Activated naive CD4-positive, alpha-beta T cell treated with anti-CD3 and anti-CD28 coated beads for 36 hours (primary cell): ENCODE measurements around the gene KIAA1217. TPM values are rescaled to one million over a fixed set of nuclear protein-coding genes. Genes with fewer than 3 reads are reported as not detected.
A peak's percentile ranks its signal among the peaks of the same experiment; 100 is the strongest.

ENCODE experiments used
- CTCF ChIA-PET: fragments of 350-600 bp; sonication (Branson Sonifier 250); formaldehyde crosslinking; loops from one replicate; lab custom pipeline; 2021; ENCODE audit warnings: antibody characterized with exemption; lab: Charles Lee
- DNase-seq: peaks from one replicate; pipeline ENCODE4 v3.0.0-alpha.2; 2020
- H3K27ac Mint-ChIP-seq: one replicate; pipeline ENCODE4 v1.8.0; 2021; ENCODE audit warnings: mild to moderate bottlenecking, mixed read lengths
- H3K27me3 Mint-ChIP-seq: one replicate; pipeline ENCODE4 v1.8.0; 2021; ENCODE audit warnings: low read depth, mixed read lengths
- H3K36me3 Mint-ChIP-seq: one replicate; pipeline ENCODE4 v1.8.0; 2021; ENCODE audit warnings: low read depth, mixed read lengths
- H3K4me1 Mint-ChIP-seq: one replicate; pipeline ENCODE4 v1.8.0; 2021; ENCODE audit warnings: low read depth, mixed read lengths
- H3K4me3 Mint-ChIP-seq: one replicate; pipeline ENCODE4 v1.8.0; 2021; ENCODE audit warnings: mild to moderate bottlenecking, moderate library complexity, mixed read lengths
- H3K9me3 Mint-ChIP-seq: one replicate; pipeline ENCODE4 v1.8.0; 2021; ENCODE audit warnings: mixed read lengths
- intact Hi-C: fragments of 100-400 bp; cut with micrococcal nuclease; formaldehyde crosslinking; loops from one replicate; pipeline ENCODE4 v1.15.1; 2023
- total RNA-seq, 2 experiments: library from RNA; stranded (reverse); gene quantifications; one replicate each; pipeline ENCODE4 v1.2.3, GENCODE V29; 2021

The KIAA1217 gene
- total RNA-seq, 2 experiments from 2014 or later, result 0.57 to 0.86 TPM

DNA sequence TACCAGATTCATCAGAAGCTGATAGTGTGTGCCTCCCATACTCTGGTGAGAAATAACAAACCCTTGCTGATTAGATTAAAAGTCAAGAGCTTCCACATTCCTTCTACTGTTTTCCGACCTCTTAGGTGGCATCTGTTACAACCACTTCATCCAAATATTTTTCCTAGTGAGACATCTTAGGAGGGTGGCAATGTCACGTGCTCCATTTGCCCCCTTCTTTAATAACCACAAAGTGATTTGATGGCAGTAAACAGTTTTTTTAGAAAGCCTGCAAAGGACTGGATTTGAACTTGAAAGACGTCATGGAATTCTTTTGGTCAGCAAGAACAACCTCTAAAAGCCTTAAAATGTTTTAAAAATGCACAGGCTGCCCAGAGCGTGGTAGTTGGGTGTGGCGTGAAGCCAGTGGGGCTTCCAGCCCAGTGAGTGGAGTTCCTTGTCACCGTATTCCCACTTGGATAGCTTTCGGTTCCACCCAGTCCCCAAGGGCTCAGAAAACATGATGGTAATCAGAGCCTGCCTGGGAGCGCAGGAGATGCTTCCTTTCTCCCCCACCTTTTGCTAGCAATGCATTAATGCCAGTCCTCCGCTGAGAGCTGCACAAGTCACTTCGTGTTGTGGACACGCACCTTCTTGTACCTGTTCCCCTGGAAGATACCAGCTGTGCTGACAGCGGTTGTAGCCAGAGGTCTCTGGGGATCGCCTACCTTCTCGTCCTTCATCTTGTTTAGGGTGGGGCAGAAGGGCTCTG, 256.4 kb downstream of the KIAA1217 start:
- Mint-ChIP-seq H3K4me3 (no peak overlapping the region), H3K4me1 (peaks cover 31% of the 10 kb centered on the region), H3K27me3 (peaks cover 6% of the 10 kb centered on the region), H3K27ac (no peak overlapping the region), H3K9me3 (no peaks in the 10 kb centered on the region), H3K36me3 (no peaks in the 10 kb centered on the region)
- CTCF ChIA-PET, result interaction anchor here (0.6 kb wide), 1 partner anchor 1307 kb away, joined by 3 read pairs; no protein-coding TSS in a partner anchor
- intact Hi-C loops, result loop anchor here (10.0 kb wide), 3 partner anchors 1020 to 1130 kb away; no protein-coding TSS in a partner anchor
- DNase-seq, result no peak

DNA sequence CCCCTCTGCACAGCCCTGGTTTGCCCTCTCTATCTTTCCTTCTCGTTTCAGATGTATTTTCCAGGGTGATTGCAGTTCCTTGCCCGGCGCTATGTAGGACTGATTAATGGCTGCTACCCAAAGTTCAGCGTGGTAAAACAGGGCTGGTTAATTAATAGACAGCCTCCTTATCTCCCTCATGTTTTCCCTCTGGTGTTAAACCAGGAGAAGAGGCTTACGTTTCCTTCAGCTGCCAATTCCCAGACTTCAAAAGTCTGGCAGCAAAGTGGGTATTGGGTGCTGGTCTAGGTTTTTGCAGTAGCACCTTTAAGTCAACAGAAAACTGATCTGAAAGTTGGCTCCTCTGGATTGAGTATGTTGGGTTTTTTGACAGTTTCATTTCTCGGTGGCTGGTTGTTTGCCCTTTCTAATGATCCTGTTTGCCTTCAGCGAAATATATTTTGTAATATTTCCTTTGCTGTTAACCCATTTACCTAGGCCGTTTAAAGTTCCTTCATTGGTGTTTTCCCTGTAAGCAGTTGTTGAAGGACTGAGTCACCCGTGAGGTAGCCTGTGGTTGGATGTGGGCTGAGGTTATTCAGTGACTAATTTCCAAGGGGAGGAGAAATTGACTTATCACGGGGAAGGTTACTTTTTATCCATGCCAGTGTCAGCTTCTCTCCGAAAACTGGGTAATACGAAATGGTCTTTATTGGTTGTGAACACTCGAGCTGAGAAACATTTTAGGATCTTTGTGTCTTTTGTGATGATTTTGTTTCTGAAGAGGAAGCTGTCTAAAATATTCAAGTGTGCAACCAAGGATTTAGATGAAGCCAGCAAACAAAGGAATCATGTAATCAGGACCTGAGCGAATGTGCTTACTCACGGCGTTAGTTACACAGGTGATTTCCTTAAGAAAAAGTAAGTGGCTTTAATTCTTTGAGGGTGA, 257.2 kb downstream of the KIAA1217 start:
- CTCF ChIA-PET, result no interaction called here
- peaks cover 31% of the 10 kb centered on the region for H3K4me1 Mint-ChIP-seq
- peak overlapping the region; percentile 28 for H3K27ac Mint-ChIP-seq
- H3K27me3 Mint-ChIP-seq, result peaks cover 8% of the 10 kb centered on the region
- peak; percentile 76 for DNase-seq
- intact Hi-C loops, result loop anchor here (1.0 to 10.0 kb wide), 6 partner anchors 83 to 1131 kb away; no protein-coding TSS in a partner anchor
- no peak overlapping the region for H3K4me3 Mint-ChIP-seq
- no peaks in the 10 kb centered on the region for H3K36me3 Mint-ChIP-seq
- H3K9me3 Mint-ChIP-seq, result no peaks in the 10 kb centered on the region

DNA sequence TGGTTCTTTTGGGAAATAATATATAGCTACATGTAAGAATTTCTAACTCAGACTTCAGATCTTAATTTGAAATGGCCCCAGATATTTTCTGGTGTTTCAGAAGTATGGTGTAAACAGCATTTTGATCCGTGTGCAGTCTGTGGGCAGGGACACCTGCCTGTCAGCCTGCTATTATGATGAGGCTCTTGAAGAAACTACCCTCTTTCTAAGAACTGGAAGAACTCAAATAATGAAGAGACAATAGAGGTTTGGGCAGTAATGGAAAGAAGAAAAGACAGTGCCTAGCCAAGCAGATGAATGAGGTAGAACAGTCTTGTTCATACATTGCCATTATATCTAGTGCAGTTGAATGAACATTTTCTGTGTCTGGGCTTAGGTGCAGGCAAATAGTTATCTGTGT, 258.2 kb downstream of the KIAA1217 start:
- Mint-ChIP-seq H3K4me1 (peaks cover 31% of the 10 kb centered on the region), H3K4me3 (no peak overlapping the region)
- intact Hi-C loops, result loop anchor here (10.0 kb wide), 3 partner anchors 1022 to 1132 kb away; no protein-coding TSS in a partner anchor

DNA sequence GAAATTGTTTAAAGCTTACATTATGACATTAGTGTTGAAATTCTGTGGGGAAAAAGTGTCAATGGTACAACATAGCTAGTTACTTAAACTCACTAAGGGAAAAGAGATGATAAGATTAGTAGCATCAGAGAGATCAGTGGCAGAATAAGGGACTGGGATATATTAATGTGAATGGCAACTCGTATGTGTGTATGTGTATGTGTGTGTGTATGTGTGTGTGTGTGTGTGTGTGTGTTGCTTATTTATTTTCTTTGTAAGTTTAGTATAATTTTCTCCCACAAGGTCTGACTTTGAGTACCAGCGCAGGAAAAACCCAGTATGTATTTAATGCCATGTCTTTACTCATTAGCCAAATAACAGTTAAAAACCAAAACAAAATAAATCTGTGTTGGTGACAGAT, 258.7 kb downstream of the KIAA1217 start:
- intact Hi-C loops, result loop anchor here (10.0 kb wide), 3 partner anchors 1023 to 1133 kb away; no protein-coding TSS in a partner anchor
- no peaks in the 10 kb centered on the region for H3K9me3 Mint-ChIP-seq
- H3K4me1 Mint-ChIP-seq, result peaks cover 30% of the 10 kb centered on the region
- no peak for DNase-seq
- H3K27ac Mint-ChIP-seq, result no peak overlapping the region
- H3K4me3 Mint-ChIP-seq, result no peak overlapping the region
- CTCF ChIA-PET, result interaction anchor here (0.6 kb wide), 1 partner anchor 52 kb away, joined by 3 read pairs; no protein-coding TSS in a partner anchor
- no peaks in the 10 kb centered on the region for H3K36me3 Mint-ChIP-seq
- peaks cover 7% of the 10 kb centered on the region for H3K27me3 Mint-ChIP-seq

More for the DNA sequence above, 258.2 kb downstream of the KIAA1217 start:
- Mint-ChIP-seq H3K9me3 (no peaks in the 10 kb centered on the region), H3K27ac (no peak overlapping the region), H3K27me3 (peaks cover 7% of the 10 kb centered on the region), H3K36me3 (no peaks in the 10 kb centered on the region)
- no peak for DNase-seq
- CTCF ChIA-PET, result no interaction called here

DNA sequence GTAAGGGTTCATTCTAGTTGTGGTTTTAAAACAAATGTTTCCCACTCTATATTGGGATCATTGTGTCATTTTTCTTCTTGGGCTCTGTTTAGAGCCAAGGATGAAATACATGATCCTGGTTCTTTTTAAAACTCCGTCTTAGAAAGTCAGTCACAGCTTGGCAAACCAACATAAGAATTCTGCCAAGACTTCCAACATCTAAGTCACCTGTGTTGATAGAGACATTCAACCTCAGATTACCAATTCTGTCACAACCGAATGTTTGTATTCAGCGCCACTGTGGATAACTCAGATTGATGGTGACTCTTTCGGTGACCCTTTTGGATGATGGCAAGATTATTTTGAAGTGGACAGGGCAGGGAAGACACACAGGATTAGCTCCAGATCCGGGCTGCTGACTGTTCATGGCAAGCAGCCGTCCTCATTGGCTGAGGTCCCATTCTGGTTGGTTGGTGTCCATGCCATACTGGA, 259.4 kb downstream of the KIAA1217 start:
- peaks cover 13% of the 10 kb centered on the region for H3K27me3 Mint-ChIP-seq
- no peak overlapping the region for H3K4me3 Mint-ChIP-seq
- no peak overlapping the region for H3K27ac Mint-ChIP-seq
- CTCF ChIA-PET, result interaction anchor here (0.6 kb wide), 1 partner anchor 52 kb away, joined by 3 read pairs; no protein-coding TSS in a partner anchor
- H3K9me3 Mint-ChIP-seq, result no peaks in the 10 kb centered on the region
- H3K36me3 Mint-ChIP-seq, result no peaks in the 10 kb centered on the region
- intact Hi-C loops, result loop anchor here (10.0 kb wide), 3 partner anchors 1024 to 1134 kb away; no protein-coding TSS in a partner anchor
- no peak for DNase-seq
- peaks cover 26% of the 10 kb centered on the region for H3K4me1 Mint-ChIP-seq

DNA sequence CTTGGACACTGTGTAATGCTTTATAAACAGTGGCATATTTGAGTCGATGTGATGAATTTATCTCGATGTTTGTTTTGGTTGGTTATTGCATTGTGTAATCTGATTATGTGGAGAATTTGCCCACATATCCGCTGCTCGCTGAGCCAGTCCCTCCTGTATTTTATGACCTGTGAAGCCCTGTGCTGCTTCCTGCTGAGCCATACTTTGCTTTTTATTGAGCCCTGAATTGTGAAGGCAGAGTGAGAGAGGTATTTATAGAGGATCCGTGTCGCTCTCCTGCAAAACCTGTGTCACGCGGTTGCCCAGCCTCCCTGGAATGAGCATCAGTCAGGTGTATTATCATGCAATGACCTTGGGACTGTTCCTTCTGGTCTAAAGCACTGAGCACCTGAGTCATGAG, 261.1 kb downstream of the KIAA1217 start:
- no peak overlapping the region for H3K27ac Mint-ChIP-seq
- H3K36me3 Mint-ChIP-seq, result no peaks in the 10 kb centered on the region
- no peak for DNase-seq
- H3K9me3 Mint-ChIP-seq, result no peaks in the 10 kb centered on the region
- H3K4me3 Mint-ChIP-seq, result no peak overlapping the region
- intact Hi-C loops, result loop anchor here (10.0 kb wide), 3 partner anchors 1025 to 1135 kb away; no protein-coding TSS in a partner anchor
- H3K4me1 Mint-ChIP-seq, result peaks cover 12% of the 10 kb centered on the region
- CTCF ChIA-PET, result no interaction called here
- H3K27me3 Mint-ChIP-seq, result peaks cover 15% of the 10 kb centered on the region

DNA sequence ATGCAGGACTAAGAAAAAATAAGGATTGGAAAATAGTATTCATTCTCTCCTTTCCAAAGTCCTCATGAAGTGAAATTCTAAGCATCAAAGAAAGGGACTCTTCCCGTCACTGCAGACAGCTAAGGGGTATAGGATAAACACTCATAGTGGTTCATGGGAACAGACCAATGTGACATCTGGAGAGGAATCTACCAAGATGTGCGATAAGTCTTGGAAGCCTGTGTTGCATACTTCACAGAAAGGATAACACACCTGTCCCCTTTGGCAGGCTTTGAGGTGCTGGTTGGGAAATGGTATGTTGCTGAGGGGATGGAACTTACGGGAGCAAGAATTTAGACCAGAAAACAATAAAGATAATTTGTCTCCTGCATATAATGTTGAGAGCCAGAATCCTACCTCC, 266.7 kb downstream of the KIAA1217 start:
- Mint-ChIP-seq H3K27ac (no peak overlapping the region), H3K9me3 (peaks cover 10% of the 10 kb centered on the region), H3K36me3 (no peaks in the 10 kb centered on the region), H3K4me3 (no peak overlapping the region), H3K4me1 (no peaks in the 10 kb centered on the region), H3K27me3 (peaks cover 18% of the 10 kb centered on the region)
- CTCF ChIA-PET, result no interaction called here
- intact Hi-C loops, result no loop called here
- DNase-seq, result no peak

DNA sequence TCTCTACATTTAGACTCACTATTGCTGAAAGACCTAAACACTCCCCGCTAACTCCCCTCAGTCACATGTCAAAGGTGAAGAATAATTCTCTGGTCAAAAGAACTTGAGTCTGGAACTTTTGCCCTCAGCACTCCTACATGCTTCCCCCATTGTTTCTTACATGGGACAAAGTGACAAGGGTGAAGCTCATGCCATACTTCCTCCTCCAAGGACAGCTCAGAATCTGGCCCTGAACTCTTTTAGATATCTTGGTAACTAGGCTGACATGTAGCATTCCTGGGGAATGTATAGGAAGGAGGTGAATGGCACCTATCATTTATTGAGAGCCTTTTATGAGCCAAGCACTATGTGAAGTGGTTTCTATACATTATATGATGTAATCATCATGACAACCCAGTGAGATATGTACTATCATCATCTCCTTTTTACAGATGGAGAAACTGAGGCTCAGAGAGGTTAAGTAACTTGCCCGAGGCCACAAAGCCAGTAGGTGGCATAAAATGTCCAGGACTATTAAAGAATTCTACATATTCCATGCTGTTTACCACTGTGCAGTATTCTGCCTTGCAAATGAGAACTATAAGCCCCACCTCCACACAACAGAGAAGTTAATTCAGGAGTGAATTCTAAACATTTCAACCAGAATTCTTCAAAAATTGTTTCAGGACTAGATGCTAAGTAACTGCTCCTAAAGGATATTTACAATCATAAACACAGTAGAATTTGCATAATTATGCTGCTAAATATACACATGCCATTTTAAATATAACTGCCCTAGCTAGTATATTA, 268.2 kb downstream of the KIAA1217 start:
- CTCF ChIA-PET, result no interaction called here

DNA sequence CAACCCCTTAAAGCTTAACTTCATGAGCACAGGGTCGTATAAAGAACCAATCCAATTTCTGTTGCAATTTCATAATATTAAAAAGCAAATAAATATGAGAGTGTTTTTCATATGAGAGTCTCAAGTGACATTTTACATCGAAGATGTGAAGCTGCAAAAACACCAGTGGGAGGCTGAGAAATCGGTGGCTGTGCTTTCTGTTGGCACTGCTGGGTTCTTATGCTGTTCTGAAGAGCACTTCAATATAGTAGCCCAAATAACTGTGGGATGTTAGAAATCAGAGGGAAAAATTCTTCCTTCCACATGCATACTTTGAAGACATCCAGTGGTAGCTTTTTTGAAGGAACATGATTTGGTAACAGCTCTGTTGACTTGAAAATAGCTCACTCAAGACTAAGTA, 269.0 kb downstream of the KIAA1217 start:
- Mint-ChIP-seq H3K4me1 (no peaks in the 10 kb centered on the region), H3K4me3 (no peak overlapping the region), H3K36me3 (no peaks in the 10 kb centered on the region), H3K27ac (no peak overlapping the region), H3K27me3 (peaks cover 13% of the 10 kb centered on the region), H3K9me3 (peaks cover 10% of the 10 kb centered on the region)
- CTCF ChIA-PET, result no interaction called here
- intact Hi-C loops, result no loop called here
- no peak for DNase-seq

More for the DNA sequence above, 268.2 kb downstream of the KIAA1217 start:
- Mint-ChIP-seq H3K27ac (no peak overlapping the region), H3K27me3 (peaks cover 16% of the 10 kb centered on the region), H3K36me3 (no peaks in the 10 kb centered on the region), H3K4me3 (no peak overlapping the region), H3K4me1 (no peaks in the 10 kb centered on the region), H3K9me3 (peaks cover 10% of the 10 kb centered on the region)
- intact Hi-C loops, result no loop called here
- no peak for DNase-seq

DNA sequence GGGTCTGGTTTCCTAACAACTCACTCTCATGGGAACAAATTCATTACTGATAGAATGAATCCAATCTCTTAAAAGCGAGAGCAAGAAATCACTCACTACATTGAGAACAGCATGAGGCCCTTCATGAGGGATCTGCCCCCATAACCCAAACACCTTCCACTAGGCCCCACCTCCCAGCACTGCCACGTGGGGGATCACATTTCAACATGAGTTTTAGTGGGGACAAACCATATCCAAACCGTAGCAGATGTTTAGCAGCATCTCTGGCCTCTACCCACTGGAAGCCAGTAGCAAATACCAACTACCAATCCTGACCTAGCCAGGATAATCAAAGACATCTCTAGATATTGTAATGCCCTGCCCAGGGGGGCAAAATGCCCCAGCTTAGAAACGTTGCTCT, 270.9 kb downstream of the KIAA1217 start:
- no peak for DNase-seq
- Mint-ChIP-seq H3K9me3 (peaks cover 10% of the 10 kb centered on the region), H3K4me3 (no peak overlapping the region), H3K4me1 (peaks cover 3% of the 10 kb centered on the region), H3K36me3 (no peaks in the 10 kb centered on the region), H3K27ac (no peak overlapping the region), H3K27me3 (peaks cover 7% of the 10 kb centered on the region)
- intact Hi-C loops, result no loop called here
- CTCF ChIA-PET, result no interaction called here

DNA sequence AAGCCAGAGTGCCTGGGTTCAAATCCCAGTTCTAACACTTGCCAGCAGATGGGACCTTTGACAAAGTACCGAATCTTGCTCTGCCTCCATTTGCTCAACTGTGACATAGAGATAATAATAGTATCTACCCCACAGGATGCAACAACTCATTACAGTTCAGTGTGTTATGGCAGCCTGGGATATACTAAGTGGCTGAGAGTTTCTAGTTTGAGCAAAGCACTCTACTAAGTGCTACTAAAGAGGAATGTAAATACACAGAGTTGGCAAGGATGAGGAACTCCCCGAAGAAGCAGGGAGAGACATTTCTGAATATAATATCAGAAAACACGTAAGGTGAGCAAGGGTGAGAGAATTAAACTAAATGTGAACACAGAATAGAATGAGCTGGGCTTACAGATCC, 271.5 kb downstream of the KIAA1217 start:
- intact Hi-C loops, result no loop called here
- Mint-ChIP-seq H3K4me3 (no peak overlapping the region), H3K27ac (no peak overlapping the region), H3K9me3 (peaks cover 10% of the 10 kb centered on the region), H3K27me3 (peaks cover 7% of the 10 kb centered on the region), H3K4me1 (peaks cover 3% of the 10 kb centered on the region), H3K36me3 (no peaks in the 10 kb centered on the region)
- no peak for DNase-seq
- CTCF ChIA-PET, result interaction anchor here (0.8 to 1.0 kb wide), 2 partner anchors 19 to 24 kb away, joined by 3 to 4 read pairs; no protein-coding TSS in a partner anchor
